D721Med (cell line): ENCODE data around the gene HIF3A.
"Not testable (repeated sequence)": the region's sequence is repeated elsewhere in the genome, so short reads cannot be mapped to it uniquely, and the experiment has no call there.

Experiments used
- DNase-seq: peaks from one replicate; pipeline ENCODE4 v3.0.0; 2011; ENCODE audit warnings: low spot score; ENCODE audit not compliant: insufficient read length
- FAIRE-seq: peaks from 2 replicates; lab custom pipeline; 2011; peaks lifted over from hg19 to GRCh38; lab: Jason Lieb, UNC
- CTCF ChIP-seq: IDR thresholded peaks from 2 replicates; pipeline ENCODE4 v1.5.1; 2012; ENCODE audit warnings: mild to moderate bottlenecking, control low read depth; ENCODE audit not compliant: insufficient read depth; ENCODE audit errors: missing control alignments

The HIF3A gene

DNA sequence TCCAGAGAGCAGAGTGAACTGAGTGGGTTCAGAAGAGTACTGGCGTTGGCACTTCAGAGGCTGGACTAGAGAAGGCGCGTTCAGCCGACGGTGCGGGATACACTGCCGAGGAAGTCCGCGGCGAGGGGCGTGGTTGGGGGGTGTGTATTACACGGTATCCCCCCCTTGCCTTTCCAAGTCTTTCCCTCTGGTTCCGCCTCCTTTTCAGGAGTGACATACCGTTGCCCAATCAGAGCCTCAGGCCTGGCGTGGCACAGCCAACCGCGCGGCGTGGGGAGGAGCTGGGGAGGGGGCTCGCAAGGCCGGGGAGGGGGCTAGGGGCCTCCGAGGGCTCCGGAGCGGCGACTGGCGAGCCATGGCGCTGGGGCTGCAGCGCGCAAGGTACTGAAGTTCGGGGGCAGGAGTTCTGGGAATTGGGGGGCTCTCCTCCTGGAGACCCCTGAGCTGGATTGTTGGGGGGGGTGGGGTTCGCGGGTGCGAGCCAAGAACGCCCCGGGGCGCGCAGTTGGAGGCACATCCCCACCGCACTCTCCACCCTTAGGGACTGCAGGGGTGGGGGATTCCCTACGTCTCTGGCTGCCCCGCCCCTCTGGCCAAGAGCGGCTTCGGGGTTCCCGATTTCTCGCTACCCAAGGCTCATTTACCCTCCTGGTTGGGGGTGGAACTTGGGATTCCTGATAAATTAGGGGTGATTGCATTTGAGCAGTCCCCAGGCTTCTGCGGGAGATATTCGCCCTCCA is at the start of gene HIF3A:
Gene HIF3A (plus strand): TSS at position 321 of the 740 bp plus-strand sequence. CDS start 35 bp downstream, at position 356.
- no peak for FAIRE-seq
- no peak for TF ChIP-seq CTCF
- peak; percentile 83 for DNase-seq

GRCh38 chr19:46250076-46250735 is 46.6 kb upstream of the HIF3A start:
- FAIRE-seq (no peak), DNase-seq (no peak)
- no peak for TF ChIP-seq CTCF

DNA sequence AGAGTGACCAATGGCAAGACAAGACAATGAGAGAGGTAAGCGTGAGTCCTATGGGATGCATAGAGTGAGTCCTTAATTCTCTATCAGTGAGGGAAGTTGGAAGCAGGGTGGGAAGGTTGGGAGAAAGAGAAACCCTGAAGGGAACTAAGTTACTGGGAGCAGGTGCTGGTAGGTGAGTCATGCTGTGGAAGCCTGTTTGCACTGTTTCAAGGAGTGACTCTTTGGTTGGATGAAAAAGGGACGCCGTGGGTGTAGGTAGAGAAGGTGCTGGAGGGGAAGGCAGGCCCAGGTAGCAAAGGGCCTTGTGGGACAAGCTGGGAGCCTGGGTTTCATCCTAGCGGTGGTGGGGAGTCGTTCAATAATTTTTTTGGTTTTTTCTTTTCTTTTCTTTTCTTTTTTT is 45.4 kb upstream of the HIF3A start:
- no peak for FAIRE-seq
- TF ChIP-seq CTCF: no peak
- DNase-seq: no peak

DNA sequence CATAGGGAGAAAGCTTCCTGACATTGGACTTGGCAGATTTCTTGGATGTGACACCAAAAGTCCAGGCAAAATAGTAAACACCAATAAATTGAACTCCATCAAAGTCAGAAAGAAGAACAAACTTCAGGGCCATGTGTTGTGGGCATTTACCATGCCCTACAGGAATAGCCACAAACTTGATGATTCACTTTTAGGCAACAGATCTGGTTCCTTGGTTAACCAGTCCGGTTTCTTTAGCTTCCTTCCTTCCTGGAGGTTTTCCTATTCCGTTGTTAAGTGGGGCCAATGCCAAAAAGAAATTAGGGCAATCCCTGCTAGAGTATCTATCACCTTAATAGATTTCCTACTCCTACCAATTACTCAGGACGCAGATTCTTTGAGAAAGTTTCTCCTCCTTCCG is 42.1 kb upstream of the HIF3A start:
- FAIRE-seq (no peak), DNase-seq (no peak)
- no peak for TF ChIP-seq CTCF

DNA sequence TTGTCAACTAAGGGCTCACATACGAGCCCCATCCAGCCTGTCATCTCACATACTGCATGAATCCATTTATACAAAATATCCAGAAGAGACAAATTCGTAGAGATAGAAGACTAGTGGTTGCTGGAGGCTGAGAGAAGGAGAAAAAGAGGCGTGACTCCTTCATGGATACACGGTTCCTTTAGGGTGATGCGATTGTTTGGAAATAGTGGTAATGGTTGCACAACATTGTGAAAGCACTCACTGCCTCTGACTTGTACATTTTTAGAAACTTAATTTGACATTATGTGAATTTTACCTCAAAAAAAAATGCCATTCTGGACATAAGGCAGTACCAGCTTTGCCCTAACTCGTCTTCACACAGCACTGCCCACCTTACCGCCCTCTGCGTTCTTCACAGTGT is 40.0 kb upstream of the HIF3A start:
- no peak for TF ChIP-seq CTCF
- FAIRE-seq (no peak), DNase-seq (no peak)

DNA sequence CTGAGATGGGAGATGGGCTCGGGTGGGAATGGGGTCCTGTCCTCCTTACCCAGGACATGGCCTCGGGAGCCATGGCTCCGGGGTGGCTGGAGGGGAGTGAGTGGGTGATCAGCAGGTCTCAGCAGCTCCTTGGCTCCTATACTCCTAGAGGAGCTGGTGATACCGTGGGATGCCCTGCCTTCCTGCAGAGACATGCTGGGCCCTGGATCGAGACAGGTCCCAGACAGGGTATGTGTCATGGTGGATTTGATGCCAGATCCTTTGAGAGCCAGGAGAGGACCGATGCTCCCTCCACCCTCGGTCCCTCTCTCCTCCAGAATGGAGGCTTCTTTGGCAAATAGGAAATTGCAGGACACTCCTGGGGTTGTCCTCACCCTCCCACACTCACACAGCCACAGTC is 35.3 kb upstream of the HIF3A start:
- not testable (repeated sequence) for FAIRE-seq, DNase-seq

GRCh38 chr19:46262684-46263296 is 34.1 kb upstream of the HIF3A start:
- not testable (repeated sequence) for DNase-seq, FAIRE-seq

DNA sequence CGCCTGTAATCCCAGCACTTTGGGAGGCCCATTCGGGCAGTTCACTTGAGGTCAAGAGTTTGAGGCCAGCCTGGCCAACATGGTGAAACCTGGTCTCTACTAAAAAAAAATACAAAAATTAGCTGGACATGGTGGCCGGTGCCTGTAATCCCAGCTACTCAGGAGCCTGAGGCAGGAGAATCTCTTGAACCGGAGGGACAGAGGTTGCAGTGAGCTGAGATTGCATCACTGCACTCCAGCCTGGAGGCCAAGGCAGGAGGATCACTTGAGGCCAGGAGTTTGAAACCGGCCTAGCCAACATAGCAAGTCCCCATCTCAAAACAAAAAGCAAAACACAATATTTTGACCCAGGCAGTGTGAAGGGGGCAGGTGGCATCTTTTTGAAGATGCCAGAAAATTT is 32.0 kb upstream of the HIF3A start:
- FAIRE-seq, DNase-seq: not testable (repeated sequence)
